Pancreas (tissue), 10 donors: Measurements from ENCODE around the gene MOCOS. TPM values are rescaled to one million over a fixed set of nuclear protein-coding genes. Genes with fewer than 3 reads are reported as not detected.

ENCODE experiments used
- ATAC-seq, 4 donors: fragments of 200-7000 bp; cut with Tn5 transposase; one replicate each; pipeline versions ENCODE4 v1.8.0 to v1.9.1; 2020; ENCODE audit warnings: mild to moderate bottlenecking in 4 of 4, moderate library complexity in 4 of 4
- DNase-seq, 6 donors: peaks; one replicate each; pipeline ENCODE4 v3.0.0-alpha.2; 2020
- FAIRE-seq: peaks from 2 replicates; lab custom pipeline; 2012; peaks lifted over from hg19 to GRCh38; lab: Jason Lieb, UNC
- H3K27ac ChIP-seq, 4 donors: fragments of 200-600 bp; sonication (generic); 1 replicate in 3 of 4; 2 replicates in 1 of 4; pipeline versions ENCODE4 v1.5.0 to v1.8.0; 2020
- H3K27me3 ChIP-seq, 4 donors: fragments of 200-600 bp; one replicate each; pipeline ENCODE4 v1.8.0; 2021
- H3K36me3 ChIP-seq, 3 donors: fragments of 200-600 bp; sonication (generic) in 1 of 3; one replicate each; pipeline versions ENCODE4 v1.5.0 to v1.8.0; 2020 to 2021
- H3K4me1 ChIP-seq, 3 donors: fragments of 200-600 bp; one replicate each; pipeline ENCODE4 v1.8.0; 2021
- H3K4me3 ChIP-seq, 4 donors: fragments of 200-600 bp; sonication (generic) in 2 of 4; one replicate each; pipeline versions ENCODE4 v1.5.0 to v1.8.0; 2020 to 2021
- H3K9me3 ChIP-seq, 4 donors: fragments of 200-600 bp; one replicate each; pipeline ENCODE4 v1.8.0; 2021
- CTCF ChIP-seq, 4 donors: fragments of 200-600 bp; sonication (generic) in 3 of 4; IDR thresholded peaks; one replicate each; pipeline versions ENCODE4 v1.5.0 to v1.8.0; 2021; ENCODE audit warnings: antibody characterized with exemption in 4 of 4
- WGBS, 2 donors: extraction: QIAGEN DNeasy Blood & Tissue Kit; methylation state at CpG; one replicate each; pipeline ENCODE4 v1.1.7; 2013; 5-methylcytosine and 5-hydroxymethylcytosine counted together
- intact Hi-C, 3 donors: fragments of 100-400 bp; cut with DNase I; formaldehyde crosslinking; loops; one replicate each; pipeline versions ENCODE4 v1.11.1 to v1.14.2; 2022
- polyA plus RNA-seq, 2 donors: library from polyadenylated mRNA; stranded (reverse); fragments of 200-250 nt; gene quantifications; one replicate each; pipeline ENCODE4 v1.2.3, GENCODE V29; 2013
- total RNA-seq, 6 donors: library from RNA; stranded (reverse); fragmentation: NEBNext Ultra II Directional in 4 of 6; extraction: Animal tissue kit (Norgen Biotek cat#: 25700) in 4 of 6; gene quantifications; one replicate each; pipeline versions ENCODE4 v1.2.1 to v1.2.4, GENCODE V29; 2021 to 2023
- donor health status: healthy with polysubstance abuse.
- donor health status: DM: no; HTN: no; CAD: no; lungs with moderate emphysema.
- donor health status: DM: no; HTN: no; CAD: no.
- donor health status: control.
- donor health status: control.
- donor health status: Bipolar disorder and iron deficiency.
- donor health status: DM: yes; HTN: yes; CAD: no.
- donor health status: DM: no; HTN: no; CAD: no.
- donor health status: DM: no; HTN: no; CAD: no.
- donor health status: DM: yes; HTN: yes; CAD: no.

Gene MOCOS
- total and polyA plus RNA-seq, 8 donors, result 0.49 to 1.6 (median 0.92) TPM

- 20 to 25% methylated on average over 5 of the region's 5 CpGs for WGBS, 2 donors
- no peak for ATAC-seq
- DNase-seq, result no peak
- Histone ChIP-seq H3K4me1 (no peaks in the 10 kb centered on the region), H3K27ac (no peak overlapping the region), H3K27me3 (no peaks in the 10 kb centered on the region), H3K36me3 (no peaks in the 10 kb centered on the region), H3K9me3 (no peaks in the 10 kb centered on the region), H3K4me3 (no peak overlapping the region)
- no peak for TF ChIP-seq CTCF (IDR thresholded peaks at IDR 0.05)
- intact Hi-C loops, result loop anchor here in 1 of 3 donors (10.0 kb wide), 1 partner anchor 80 kb away; the partner anchor contains the start of gene MOCOS
- FAIRE-seq, result no peak
Measured at GRCh38 chr18:36265015-36265414, 77.7 kb downstream of the MOCOS start.

GRCh38 chr18:36269157-36269556, 81.9 kb downstream of the MOCOS start:
- no peak overlapping the region for H3K27ac ChIP-seq
- WGBS, 2 donors, result 83 to 85% methylated on average over 4 of the region's 4 CpGs
- intact Hi-C loops, result loop anchor here in 1 of 3 donors (10.0 kb wide), 1 partner anchor 84 kb away; the partner anchor contains the start of gene MOCOS
- TF ChIP-seq CTCF (IDR thresholded peaks at IDR 0.05), result no peak
- H3K4me3 ChIP-seq, result no peak overlapping the region
- DNase-seq, result no peak
- H3K36me3 ChIP-seq, result no peaks in the 10 kb centered on the region
- no peaks in the 10 kb centered on the region for H3K4me1 ChIP-seq
- H3K9me3 ChIP-seq, result no peaks in the 10 kb centered on the region
- H3K27me3 ChIP-seq, result no peaks in the 10 kb centered on the region
- no peak for ATAC-seq
- FAIRE-seq, result no peak

- TF ChIP-seq CTCF (IDR thresholded peaks at IDR 0.05), result no peak
- no peak for FAIRE-seq
- H3K27ac ChIP-seq, result no peak overlapping the region
- no peaks in the 10 kb centered on the region for H3K27me3 ChIP-seq
- H3K36me3 ChIP-seq, result no peaks in the 10 kb centered on the region
- no peaks in the 10 kb centered on the region for H3K9me3 ChIP-seq
- no peak for ATAC-seq
- H3K4me3 ChIP-seq, result no peak overlapping the region
- H3K4me1 ChIP-seq, result no peaks in the 10 kb centered on the region
- no peak for DNase-seq
- intact Hi-C loops, result no loop called here
Measured at GRCh38 chr18:36271153-36271552, 83.9 kb downstream of the MOCOS start.

- Histone ChIP-seq H3K4me1 (no peaks in the 10 kb centered on the region), H3K27me3 (no peaks in the 10 kb centered on the region), H3K36me3 (no peaks in the 10 kb centered on the region), H3K4me3 (no peak overlapping the region), H3K27ac (no peak overlapping the region), H3K9me3 (no peaks in the 10 kb centered on the region)
- no peak for FAIRE-seq
- no peak for TF ChIP-seq CTCF (IDR thresholded peaks at IDR 0.05)
- intact Hi-C loops, result no loop called here
- no peak for DNase-seq
- ATAC-seq, result no peak
- 95 to 97% methylated on average over 8 of the region's 8 CpGs for WGBS, 2 donors
Measured at GRCh38 chr18:36273347-36273746, 86.0 kb downstream of the MOCOS start.

- no peak for DNase-seq
- no peak for TF ChIP-seq CTCF (IDR thresholded peaks at IDR 0.05)
- no peak overlapping the region for H3K27ac ChIP-seq
- no peaks in the 10 kb centered on the region for H3K27me3 ChIP-seq
- H3K9me3 ChIP-seq, result no peaks in the 10 kb centered on the region
- H3K4me1 ChIP-seq, result no peaks in the 10 kb centered on the region
- ATAC-seq, result no peak
- intact Hi-C loops, result no loop called here
- FAIRE-seq, result no peak
- H3K4me3 ChIP-seq, result no peak overlapping the region
- no peaks in the 10 kb centered on the region for H3K36me3 ChIP-seq
- WGBS, 2 donors, result 87 to 91% methylated on average over 8 of the region's 8 CpGs
Measured at GRCh38 chr18:36274083-36274715, 86.9 kb downstream of the MOCOS start.
